GM12872 (cell line): ENCODE data around the gene UBXN7.

Source experiments
- TF ChIP-seq, protein P1 (sequence below): IDR thresholded peaks from 3 replicates; pipeline ENCODE4 v1.5.1; 2011; ENCODE audit warnings: low read depth, mild to moderate bottlenecking, low read length, moderate library complexity; ENCODE audit not compliant: insufficient read depth

The UBXN7 gene

DNA sequence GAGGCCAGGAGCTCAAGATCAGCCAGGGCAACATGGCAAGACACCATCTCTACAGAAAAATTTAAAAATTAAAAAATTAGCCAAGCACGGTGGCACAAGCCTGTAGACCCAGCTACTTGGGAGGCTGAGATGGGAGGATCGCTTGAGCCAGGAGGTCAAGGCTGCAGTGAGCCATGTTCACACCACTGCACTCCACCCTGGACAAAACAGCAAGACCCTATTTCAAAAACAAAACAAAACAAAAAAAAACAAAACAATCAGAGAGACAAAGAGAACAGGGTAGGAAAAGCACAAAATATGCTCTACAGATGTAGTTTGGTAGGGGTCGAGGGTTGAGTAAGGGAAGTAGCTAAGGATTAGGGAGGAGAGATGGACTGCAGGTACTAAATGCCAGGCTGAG is 117.6 kb downstream of the UBXN7 start:
- TF ChIP-seq, protein P1, sequence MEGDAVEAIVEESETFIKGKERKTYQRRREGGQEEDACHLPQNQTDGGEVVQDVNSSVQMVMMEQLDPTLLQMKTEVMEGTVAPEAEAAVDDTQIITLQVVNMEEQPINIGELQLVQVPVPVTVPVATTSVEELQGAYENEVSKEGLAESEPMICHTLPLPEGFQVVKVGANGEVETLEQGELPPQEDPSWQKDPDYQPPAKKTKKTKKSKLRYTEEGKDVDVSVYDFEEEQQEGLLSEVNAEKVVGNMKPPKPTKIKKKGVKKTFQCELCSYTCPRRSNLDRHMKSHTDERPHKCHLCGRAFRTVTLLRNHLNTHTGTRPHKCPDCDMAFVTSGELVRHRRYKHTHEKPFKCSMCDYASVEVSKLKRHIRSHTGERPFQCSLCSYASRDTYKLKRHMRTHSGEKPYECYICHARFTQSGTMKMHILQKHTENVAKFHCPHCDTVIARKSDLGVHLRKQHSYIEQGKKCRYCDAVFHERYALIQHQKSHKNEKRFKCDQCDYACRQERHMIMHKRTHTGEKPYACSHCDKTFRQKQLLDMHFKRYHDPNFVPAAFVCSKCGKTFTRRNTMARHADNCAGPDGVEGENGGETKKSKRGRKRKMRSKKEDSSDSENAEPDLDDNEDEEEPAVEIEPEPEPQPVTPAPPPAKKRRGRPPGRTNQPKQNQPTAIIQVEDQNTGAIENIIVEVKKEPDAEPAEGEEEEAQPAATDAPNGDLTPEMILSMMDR, result no peak

DNA sequence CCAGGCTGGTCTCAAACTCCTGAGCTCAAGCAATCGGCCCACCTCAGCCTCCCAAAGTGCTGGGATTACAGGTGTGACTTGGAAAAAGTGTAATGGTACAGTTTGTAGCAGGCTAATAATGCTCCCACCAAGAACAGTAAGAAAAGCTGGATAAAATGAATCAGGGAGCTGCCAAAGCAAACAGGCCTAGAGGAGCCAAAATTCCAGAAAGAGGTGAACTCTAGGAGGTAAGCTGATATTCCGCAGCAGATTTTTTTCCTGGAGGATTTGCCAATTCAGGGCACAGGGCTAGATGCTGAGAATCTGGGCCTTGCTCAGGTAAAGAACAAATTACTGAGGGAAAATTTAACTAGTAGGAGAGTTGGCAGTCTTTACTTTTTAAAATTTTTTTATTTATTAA is 133.7 kb downstream of the UBXN7 start:
- TF ChIP-seq, protein P1, result no peak
